K562 (cell line): ENCODE results near the gene MUC7. TPM values are rescaled to one million over a fixed set of nuclear protein-coding genes. Genes with fewer than 3 reads are reported as not detected.

Experiments
- ATAC-seq: fragments of 200-7000 bp; cut with Tn5 transposase; 3 replicates; pipeline ENCODE4 v1.9.1; 2020; ENCODE audit warnings: moderate library complexity
- BruUV-seq: library from RNA; stranded (reverse); fragments of 400-500 nt; replicated peaks from 2 replicates; lab custom pipeline; 2021; lab: Mats Ljungman, UMichigan
- CTCF ChIA-PET: fragments of 300-600 bp; formaldehyde crosslinking; extraction: SDS; loops from one replicate; lab custom pipeline; 2021; ENCODE audit warnings: low intra/inter-chr PET ratio; lab: Yijun Ruan, JAX
- POLR2A ChIA-PET: fragments of 300-600, 350-650 bp; sonication (Branson Sonifier 250); formaldehyde crosslinking; extraction: SDS; loops from one replicate; lab custom pipeline; 2021; ENCODE audit warnings: antibody characterized with exemption, inconsistent platforms; lab: Yijun Ruan, JAX
- DNase-seq, 4 experiments: peaks; one replicate each; pipeline versions ENCODE4 v3.0.0 to v3.0.0-alpha.2; 2011 to 2018; ENCODE audit warnings: low spot score in 3 of 4, mixed read lengths in 3 of 4; ENCODE audit errors: extremely low read depth in 1 of 4
- FAIRE-seq: peaks from 2 replicates; lab custom pipeline; 2011; peaks lifted over from hg19 to GRCh38; lab: Jason Lieb, UNC
- H2AFZ ChIP-seq: 2 replicates; pipeline ENCODE4 v1.6.0; 2011; ENCODE audit warnings: low read depth, low read length, control low read depth, inconsistent platforms
- H3K27ac ChIP-seq: fragments of 200-600 bp; 3 replicates; pipeline ENCODE4 v1.8.0; 2011; ENCODE audit warnings: low read depth, mild to moderate bottlenecking, control low read depth, inconsistent platforms, low read length, moderate library complexity, mixed read lengths; ENCODE audit errors: extremely low read depth
- H3K27me3 ChIP-seq, 2 experiments: fragments of 300-600 bp in 1 of 2; 2 replicates in 1 of 2; 3 replicates in 1 of 2; pipeline versions ENCODE4 v1.6.0 to v1.8.0; 2011; ENCODE audit warnings: inconsistent platforms in 2 of 2, low read length in 2 of 2, mild to moderate bottlenecking in 1 of 2, mixed read lengths in 1 of 2, moderate library complexity in 1 of 2; ENCODE audit not compliant: control insufficient read depth in 2 of 2, insufficient read depth in 2 of 2
- H3K36me3 ChIP-seq: fragments of 300-600 bp; 3 replicates; pipeline ENCODE4 v1.8.0; 2011; ENCODE audit warnings: mild to moderate bottlenecking, low read length, inconsistent platforms; ENCODE audit not compliant: control insufficient read depth, insufficient read depth
- H3K4me1 ChIP-seq, 2 experiments: fragments of 200-600 bp in 1 of 2; replicated peaks in 1 of 2; 2 replicates in 1 of 2; 3 replicates in 1 of 2; pipeline versions ENCODE4 v1.5.1 to v1.8.0; 2011; ENCODE audit warnings: inconsistent platforms in 2 of 2, low read length in 2 of 2, mild to moderate bottlenecking in 1 of 2, mixed read lengths in 1 of 2, moderate library complexity in 1 of 2; ENCODE audit not compliant: control insufficient read depth in 2 of 2, insufficient read depth in 2 of 2
- H3K4me2 ChIP-seq: 2 replicates; pipeline ENCODE4 v1.6.1; 2011; ENCODE audit warnings: low read length, control low read depth, inconsistent platforms, mixed read lengths; ENCODE audit not compliant: insufficient read depth
- H3K4me3 ChIP-seq: fragments of 200-600 bp; sonication (generic), shearing (Covaris generic); 2 replicates; pipeline ENCODE4 v1.5.1; 2016; ENCODE audit warnings: control low read depth, inconsistent platforms
- H3K79me2 ChIP-seq: fragments of 200-600 bp; 3 replicates; pipeline ENCODE4 v1.8.0; 2011; ENCODE audit warnings: low read length, inconsistent platforms; ENCODE audit not compliant: control insufficient read depth, insufficient read depth
- H3K9ac ChIP-seq, 2 experiments: 2 replicates each; pipeline versions ENCODE4 v1.6.0 to v1.6.1; 2011; ENCODE audit warnings: low read depth in 2 of 2, low read length in 2 of 2, control low read depth in 1 of 2, inconsistent platforms in 1 of 2, mild to moderate bottlenecking in 1 of 2, mixed read lengths in 1 of 2; ENCODE audit not compliant: insufficient read depth in 1 of 2
- H3K9me1 ChIP-seq: one replicate; pipeline ENCODE4 v1.6.0; 2011; ENCODE audit warnings: inconsistent platforms, mild to moderate bottlenecking, low read length, moderate library complexity; ENCODE audit not compliant: control insufficient read depth, insufficient read depth
- H3K9me3 ChIP-seq: replicated peaks from 2 replicates; pipeline ENCODE4 v1.5.1; 2011; ENCODE audit warnings: low read depth, low read length, inconsistent platforms; ENCODE audit not compliant: control insufficient read depth, insufficient read depth
- H4K20me1 ChIP-seq: replicated peaks from 2 replicates; pipeline ENCODE4 v1.6.1; 2011; ENCODE audit warnings: low read length, inconsistent platforms, mixed read lengths; ENCODE audit not compliant: control insufficient read depth, insufficient read depth
- ESRRA ChIP-seq: fragments of 450-650 bp; IDR thresholded peaks from 2 replicates; pipeline ENCODE4 v1.6.1; 2014; ENCODE audit warnings: low read depth, mild to moderate bottlenecking, moderate library complexity, borderline replicate concordance
- GTF2F1 ChIP-seq: IDR thresholded peaks from 2 replicates; pipeline ENCODE4 v1.6.1; 2011; ENCODE audit warnings: low read depth, low read length, improper control_type of control experiment
- MYNN ChIP-seq, 2 experiments: sonication (generic); formaldehyde crosslinking in 1 of 2; IDR thresholded peaks; 2 replicates each; pipeline versions ENCODE4 v1.5.0 to v1.6.1; 2016 to 2020; ENCODE audit warnings: antibody characterized with exemption in 1 of 2, missing genetic modification reagents in 1 of 2
- SMARCB1 ChIP-seq: IDR thresholded peaks from 2 replicates; pipeline ENCODE4 v1.6.1; 2011; ENCODE audit warnings: improper control_type of control experiment, low read depth; ENCODE audit not compliant: insufficient read length
- TCF3 ChIP-seq: sonication (generic); formaldehyde crosslinking; IDR thresholded peaks from 2 replicates; pipeline ENCODE4 v1.4.0; 2020; ENCODE audit warnings: mild to moderate bottlenecking, missing genetic modification reagents
- ZNF518B ChIP-seq: fragments of 250-450 bp; sonication (Bioruptor Pico); IDR thresholded peaks from 2 replicates; pipeline ENCODE4 v1.5.0; 2021; ENCODE audit warnings: mild to moderate bottlenecking, moderate library complexity
- WGBS: fragments of 100-300 bp; shearing (Covaris generic); methylation state at CpG from one replicate; pipeline ENCODE4 v1.1.6; 2016; ENCODE audit warnings: low coverage, mixed read lengths; ENCODE audit not compliant: insufficient coverage; ENCODE audit errors: missing lambda C conversion rate; 5-methylcytosine and 5-hydroxymethylcytosine counted together
- in situ Hi-C: fragments of 300-500 bp; cut with MboI; formaldehyde crosslinking; loops from 4 replicates; pipeline ENCODE4 v1.15.0; 2018; ENCODE audit warnings: inconsistent platforms, mixed read lengths
- intact Hi-C: fragments of 100-400 bp; cut with micrococcal nuclease; formaldehyde crosslinking; loops from 2 replicates; pipeline ENCODE4 v1.14.2; 2022
- polyA plus RNA-seq, 8 experiments: library from polyadenylated mRNA; depleted of rRNA in 4 of 8; stranded (reverse) in 5 of 8; unstranded in 3 of 8; fragments of >200 nt; fragmentation: Nextera tagmentation in 2 of 8; fragmentation: Illumina TruSeq in 1 of 8; extraction: Ambion mirVana in 2 of 8; extraction: Trizol in 1 of 8; gene quantifications; 2 replicates each; pipeline versions ENCODE4 v1.2.1 to v1.2.3, GENCODE V29; 2011 to 2014; ENCODE audit warnings: inconsistent platforms in 1 of 8, missing spikeins in 1 of 8
- total RNA-seq, 7 experiments: library from RNA; depleted of rRNA in 6 of 7; stranded (reverse); fragments of >200 nt in 6 of 7; fragmentation: Illumina TruSeq in 2 of 7; extraction: Trizol in 2 of 7; gene quantifications; 2 replicates each; pipeline versions ENCODE4 v1.2.1 to v1.2.3, GENCODE V29; 2011 to 2021; ENCODE audit warnings: low replicate concordance in 1 of 7
- TF ChIP-seq, protein P1 (sequence below): fragments of 250-450 bp; sonication (Bioruptor Pico); IDR thresholded peaks from 2 replicates; pipeline ENCODE4 v1.8.0; 2021; ENCODE audit warnings: moderate library complexity, mild to moderate bottlenecking, inconsistent platforms

The MUC7 gene
- total and polyA plus RNA-seq, 9 of the 15 experiments (the other 6 are each of a cell fraction or from before 2014, with no cell fraction given), result not detected

DNA sequence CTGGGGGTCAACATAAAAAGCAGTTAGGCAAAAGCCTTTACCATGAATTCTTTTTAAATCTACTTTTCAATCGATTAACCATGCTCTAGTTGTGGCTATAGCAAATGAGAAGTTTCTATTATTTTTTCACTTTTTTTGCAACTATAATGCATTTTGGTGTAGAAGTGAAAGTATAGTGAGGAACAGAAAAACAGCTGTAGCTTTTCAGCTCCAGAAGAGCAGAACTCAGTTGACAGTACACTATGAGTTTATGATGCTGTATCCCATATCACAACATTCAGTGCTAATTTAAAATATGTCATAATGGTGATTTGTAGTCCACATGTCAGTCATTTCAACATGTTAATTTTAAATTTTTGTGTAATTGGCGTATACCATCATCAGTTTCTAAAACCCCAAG is 8.7 kb upstream of the MUC7 start (continued):
- TF ChIP-seq, protein P1, sequence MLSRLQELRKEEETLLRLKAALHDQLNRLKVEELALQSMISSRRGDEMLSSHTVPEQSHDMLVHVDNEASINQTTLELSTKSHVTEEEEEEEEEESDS (CRISPR knock-in tag), result no peak

DNA sequence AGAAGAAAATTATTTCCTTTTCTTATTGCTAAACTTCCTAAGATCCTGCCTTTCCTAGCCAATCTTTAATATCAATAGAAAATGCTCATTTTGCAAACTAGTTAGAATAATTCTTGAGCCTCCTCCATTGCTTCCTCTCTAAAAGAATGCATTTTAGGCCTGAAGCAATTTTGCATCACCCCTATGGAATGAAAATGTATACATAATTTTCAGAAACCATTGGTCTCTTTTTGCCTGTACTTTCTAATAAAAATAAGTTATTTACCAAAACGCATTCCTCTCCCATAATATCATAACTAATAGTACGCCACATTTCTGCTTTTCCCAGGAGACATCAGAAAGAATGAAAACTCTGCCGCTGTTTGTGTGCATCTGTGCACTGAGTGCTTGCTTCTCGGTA is 1.7 kb downstream of the MUC7 start:
- intact Hi-C loops, result no loop called here
- Histone ChIP-seq H3K79me2 (no peaks in the 10 kb centered on the region), H3K27me3 (no peaks in the 10 kb centered on the region), H3K4me2 (no peak overlapping the region), H4K20me1 (no peaks in the 10 kb centered on the region), H3K4me1 (no peaks in the 10 kb centered on the region), H3K4me3 (no peak overlapping the region), H3K9me3 (no peaks in the 10 kb centered on the region), H3K36me3 (no peaks in the 10 kb centered on the region), H3K9ac (no peak overlapping the region), H3K27ac (no peak overlapping the region), H2AFZ (no peak overlapping the region), H3K9me1 (no peaks in the 10 kb centered on the region)
- in situ Hi-C loops, result no loop called here
- POLR2A ChIA-PET, result no interaction called here
- WGBS, result 2% methylated on average over 4 of the region's 4 CpGs
- CTCF ChIA-PET, result no interaction called here
- FAIRE-seq (no peak), ATAC-seq (no peak), DNase-seq (no peak)
- TF ChIP-seq ZNF518B (CRISPR knock-in tag), result no peak
- TF ChIP-seq TCF3, result no peak
- no peak for TF ChIP-seq SMARCB1
- no peak for TF ChIP-seq MYNN (IDR thresholded peaks at IDR 0.05)
- no peak for TF ChIP-seq MYNN (CRISPR knock-in tag; IDR thresholded peaks at IDR 0.05)
- no peak for TF ChIP-seq ESRRA
- no peak for TF ChIP-seq GTF2F1
- no TSS peak for BruUV-seq
